DMS153 (cell line): Measurements from ENCODE around the gene MSH6.

Experiments
- DNase-seq: peaks from one replicate; lab custom pipeline; 2025; lab: John Stamatoyannopoulos, UW

Gene MSH6

GRCh38 chr2:47782671-47783485 is at the start of gene MSH6:
TSS of gene MSH6 (plus strand) at chr2:47783145. CDS start at chr2:47783234, 89 bp downstream.
- peak; percentile 84 for DNase-seq

- no peak for DNase-seq
Measured at GRCh38 chr2:47735136-47735869, 47.6 kb upstream of the MSH6 start.

- no peak for DNase-seq
Measured at GRCh38 chr2:47735912-47736311, 47.0 kb upstream of the MSH6 start.

- DNase-seq, result no peak
Measured at GRCh38 chr2:47737191-47737975, 45.6 kb upstream of the MSH6 start.

- DNase-seq, result no peak
Measured at GRCh38 chr2:47738331-47738730, 44.6 kb upstream of the MSH6 start.

GRCh38 chr2:47741101-47741500 is 41.8 kb upstream of the MSH6 start:
- DNase-seq, result no peak

GRCh38 chr2:47741637-47742036 is 41.3 kb upstream of the MSH6 start:
- no peak for DNase-seq

- DNase-seq, result no peak
Measured at GRCh38 chr2:47744074-47744473, 38.9 kb upstream of the MSH6 start.

- DNase-seq, result no peak
Measured at GRCh38 chr2:47747878-47748277, 35.1 kb upstream of the MSH6 start.

- DNase-seq, result no peak
Measured at GRCh38 chr2:47751856-47752414, 31.0 kb upstream of the MSH6 start.

GRCh38 chr2:47767497-47767844 is 15.5 kb upstream of the MSH6 start:
- no peak for DNase-seq

GRCh38 chr2:47767880-47768609 is 14.9 kb upstream of the MSH6 start:
- no peak for DNase-seq

- DNase-seq, result no peak
Measured at GRCh38 chr2:47769318-47769717, 13.6 kb upstream of the MSH6 start.

GRCh38 chr2:47771211-47771610 is 11.7 kb upstream of the MSH6 start:
- peak; percentile 31 for DNase-seq

GRCh38 chr2:47772343-47772742 is 10.6 kb upstream of the MSH6 start:
- DNase-seq, result no peak

- no peak for DNase-seq
Measured at GRCh38 chr2:47774567-47774966, 8.4 kb upstream of the MSH6 start.

- no peak for DNase-seq
Measured at GRCh38 chr2:47777277-47777937, 5.5 kb upstream of the MSH6 start.

GRCh38 chr2:47778698-47779425 is 4.1 kb upstream of the MSH6 start:
- DNase-seq, result no peak

GRCh38 chr2:47779426-47779790 is 3.5 kb upstream of the MSH6 start:
- no peak for DNase-seq

GRCh38 chr2:47782381-47782670 is 619 bp upstream of the MSH6 start:
- no peak for DNase-seq
